KOPT-K1 (cell line): ENCODE results near the gene SORCS1.

Experiments
- H3K27ac ChIP-seq: fragments of 200-600 bp; sonication (generic); 2 replicates; pipeline ENCODE4 v1.5.1; 2016; ENCODE audit warnings: antibody characterized with exemption, mild to moderate bottlenecking, low read depth, low read length; ENCODE audit not compliant: poor library complexity, severe bottlenecking
- H3K36me3 ChIP-seq: fragments of 200-600 bp; sonication (generic); 2 replicates; pipeline ENCODE4 v1.5.1; 2017; ENCODE audit warnings: antibody characterized with exemption, mild to moderate bottlenecking, low read length, moderate library complexity; ENCODE audit not compliant: insufficient read depth
- H3K9me3 ChIP-seq: fragments of 200-600 bp; sonication (generic); 2 replicates; pipeline ENCODE4 v1.5.1; 2017; ENCODE audit warnings: antibody characterized with exemption, low read length, mild to moderate bottlenecking; ENCODE audit not compliant: insufficient read depth, poor library complexity, severe bottlenecking

The SORCS1 gene

DNA sequence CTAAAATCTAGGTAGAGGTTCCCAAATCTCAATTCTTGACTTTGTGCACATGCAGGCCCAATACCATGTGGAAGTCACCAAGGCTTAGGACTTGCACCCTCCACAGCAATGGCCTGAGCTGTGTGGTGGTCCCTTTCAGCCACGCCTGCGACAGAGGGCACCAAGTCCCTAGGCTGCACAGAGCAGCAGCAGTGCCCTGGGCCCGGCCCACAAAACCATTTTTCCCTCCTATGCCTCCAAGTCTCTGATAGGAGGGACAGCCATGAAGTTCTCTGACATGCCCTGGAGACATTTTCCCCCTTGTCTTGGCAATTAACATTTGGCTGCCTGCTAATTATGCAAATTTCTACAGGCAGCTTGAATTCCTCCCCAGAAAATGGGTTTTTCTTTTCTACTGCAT lies 375.5 kb downstream of the SORCS1 start:
- H3K36me3 ChIP-seq: no peaks in the 10 kb centered on the region
- no peaks in the 10 kb centered on the region for H3K9me3 ChIP-seq

DNA sequence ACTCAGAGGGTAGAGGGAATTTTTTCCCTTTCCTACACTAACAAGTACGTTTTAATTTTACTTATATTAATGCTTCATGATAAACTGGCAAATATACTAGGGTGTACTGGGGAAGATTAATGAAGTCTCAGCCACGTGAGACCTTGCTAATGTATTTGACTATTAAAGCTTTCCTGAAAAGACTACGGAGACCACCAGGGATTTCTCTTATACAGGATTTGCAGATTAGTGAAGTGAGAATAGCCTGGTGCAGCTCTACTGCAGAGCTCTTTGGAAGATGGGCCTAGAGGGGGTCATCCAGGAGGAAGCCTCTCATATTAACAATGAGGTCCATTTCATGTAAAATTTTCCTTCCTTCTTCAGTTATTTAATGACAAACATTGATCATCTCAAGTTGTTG lies 379.0 kb downstream of the SORCS1 start:
- no peaks in the 10 kb centered on the region for H3K9me3 ChIP-seq
- H3K27ac ChIP-seq: no peak overlapping the region
- no peaks in the 10 kb centered on the region for H3K36me3 ChIP-seq

More for the DNA sequence above, 375.5 kb downstream of the SORCS1 start:
- H3K27ac ChIP-seq: no peak overlapping the region

DNA sequence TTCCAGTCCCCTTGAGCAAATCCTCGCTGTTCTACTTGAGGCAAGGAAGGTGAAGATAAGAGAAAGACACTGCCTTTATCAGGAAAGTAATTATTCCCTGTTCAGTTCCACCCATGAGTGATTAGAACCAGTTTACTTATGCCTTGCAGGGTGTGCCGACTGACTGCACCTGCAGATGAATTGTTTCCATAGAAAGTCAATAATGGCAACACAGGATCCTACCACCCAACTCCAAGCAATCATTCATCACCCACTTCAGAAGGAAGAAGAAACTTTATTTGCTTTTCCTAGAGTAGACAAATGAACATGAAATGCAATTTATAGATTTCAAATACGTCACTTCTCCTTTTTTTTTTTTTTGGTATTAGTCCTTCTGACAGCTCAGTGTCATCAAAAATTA lies 383.9 kb downstream of the SORCS1 start:
- Histone ChIP-seq H3K27ac (no peak overlapping the region), H3K36me3 (no peaks in the 10 kb centered on the region), H3K9me3 (no peaks in the 10 kb centered on the region)

DNA sequence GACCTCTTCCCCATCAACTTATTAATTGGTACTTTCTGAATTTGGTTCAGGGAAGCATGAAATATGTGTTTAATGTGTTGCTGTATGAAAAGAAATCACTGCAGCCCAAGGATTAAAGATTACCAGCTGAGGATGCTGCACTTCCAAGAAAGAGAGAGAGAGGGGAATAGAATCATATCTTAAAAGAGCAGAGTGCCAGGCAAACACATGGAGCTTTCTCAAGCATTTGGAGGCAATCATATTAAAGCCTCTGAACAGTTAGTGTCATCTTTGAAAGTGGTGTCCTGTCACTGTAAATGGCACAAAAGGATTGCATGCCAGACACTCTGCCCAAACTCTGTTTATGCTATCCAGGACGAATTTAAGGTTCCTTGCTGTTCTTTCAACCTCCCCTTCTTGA lies 386.7 kb downstream of the SORCS1 start:
- Histone ChIP-seq H3K9me3 (no peaks in the 10 kb centered on the region), H3K36me3 (no peaks in the 10 kb centered on the region), H3K27ac (no peak overlapping the region)

DNA sequence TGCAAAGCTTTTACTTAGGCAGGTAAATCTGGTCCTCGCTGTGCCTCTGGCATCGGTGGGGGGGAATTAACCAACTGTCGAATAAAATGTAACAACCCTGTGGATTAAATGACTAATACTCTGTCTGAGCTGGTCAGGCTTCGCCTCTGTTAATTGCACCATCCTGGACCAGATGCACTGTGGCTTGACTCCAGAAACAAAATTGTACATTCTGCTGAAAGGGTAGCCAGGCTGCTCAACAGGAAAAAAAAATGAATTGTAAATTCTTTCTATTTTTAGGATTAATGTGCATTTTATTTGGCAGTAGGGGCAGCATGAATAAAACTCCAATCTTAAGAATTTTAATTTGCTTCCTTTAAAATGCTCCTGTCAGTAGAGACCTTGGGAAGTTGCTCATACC lies 389.4 kb downstream of the SORCS1 start:
- no peak overlapping the region for H3K27ac ChIP-seq
- no peaks in the 10 kb centered on the region for H3K36me3 ChIP-seq
- H3K9me3 ChIP-seq: no peaks in the 10 kb centered on the region

DNA sequence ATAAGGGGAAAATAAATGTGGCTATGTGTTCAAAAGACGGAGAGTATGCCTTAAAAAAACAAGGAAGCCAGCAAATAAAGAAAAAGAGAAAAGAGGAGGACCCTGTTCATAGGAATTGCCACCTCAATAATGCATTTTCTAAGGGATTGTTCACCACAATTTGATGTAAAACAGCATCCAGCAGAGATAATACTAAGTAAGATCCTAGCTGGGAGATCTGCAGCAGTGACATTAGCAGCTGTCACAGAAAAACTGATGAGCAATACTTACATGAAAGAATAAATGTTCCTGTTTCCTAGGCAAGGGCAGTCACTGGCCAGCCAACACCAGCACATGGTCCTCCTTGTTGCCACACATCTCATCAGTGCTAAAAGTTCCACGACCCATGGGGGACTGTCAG lies 391.5 kb downstream of the SORCS1 start:
- H3K9me3 ChIP-seq: no peaks in the 10 kb centered on the region
- no peaks in the 10 kb centered on the region for H3K36me3 ChIP-seq
- H3K27ac ChIP-seq: no peak overlapping the region

DNA sequence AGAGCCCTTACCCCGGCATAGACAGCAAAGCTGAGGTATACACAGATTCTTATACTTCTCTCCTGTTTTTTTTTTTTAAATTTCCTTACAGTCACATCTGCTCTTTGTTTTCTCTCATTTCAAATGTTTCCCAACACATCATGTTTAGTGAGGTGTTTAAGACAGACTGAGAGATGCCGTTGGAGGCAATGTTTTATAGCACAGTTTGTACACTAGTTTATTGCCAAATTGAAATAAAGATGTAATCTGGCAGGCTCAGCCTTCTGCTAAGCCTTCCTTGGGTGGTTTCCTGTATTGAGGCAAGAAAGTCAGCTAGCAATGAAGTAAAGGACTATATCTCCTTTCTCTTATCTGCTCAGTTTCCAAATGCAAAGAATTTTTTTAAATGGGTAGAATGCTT lies 393.4 kb downstream of the SORCS1 start:
- Histone ChIP-seq H3K9me3 (no peaks in the 10 kb centered on the region), H3K36me3 (no peaks in the 10 kb centered on the region), H3K27ac (no peak overlapping the region)

DNA sequence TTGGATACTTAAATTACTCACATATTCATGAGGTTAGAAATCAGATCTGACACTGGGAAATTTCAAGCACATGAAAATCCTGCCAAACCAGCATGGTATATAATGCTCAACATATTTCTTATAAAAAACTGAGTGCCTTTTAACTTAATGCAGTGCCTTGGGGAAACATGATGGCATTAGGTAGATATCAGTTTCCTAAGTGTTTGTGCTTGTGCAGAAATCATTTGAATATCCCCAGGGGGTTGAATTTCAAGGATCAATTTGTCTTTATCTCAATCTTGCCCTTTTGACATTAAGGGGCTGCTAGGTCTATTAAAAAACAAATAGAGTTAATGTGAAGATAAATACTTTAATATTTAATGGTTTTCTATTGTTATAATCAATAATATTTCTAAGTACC lies 396.3 kb downstream of the SORCS1 start:
- no peak overlapping the region for H3K27ac ChIP-seq
- no peaks in the 10 kb centered on the region for H3K9me3 ChIP-seq
- H3K36me3 ChIP-seq: no peaks in the 10 kb centered on the region

DNA sequence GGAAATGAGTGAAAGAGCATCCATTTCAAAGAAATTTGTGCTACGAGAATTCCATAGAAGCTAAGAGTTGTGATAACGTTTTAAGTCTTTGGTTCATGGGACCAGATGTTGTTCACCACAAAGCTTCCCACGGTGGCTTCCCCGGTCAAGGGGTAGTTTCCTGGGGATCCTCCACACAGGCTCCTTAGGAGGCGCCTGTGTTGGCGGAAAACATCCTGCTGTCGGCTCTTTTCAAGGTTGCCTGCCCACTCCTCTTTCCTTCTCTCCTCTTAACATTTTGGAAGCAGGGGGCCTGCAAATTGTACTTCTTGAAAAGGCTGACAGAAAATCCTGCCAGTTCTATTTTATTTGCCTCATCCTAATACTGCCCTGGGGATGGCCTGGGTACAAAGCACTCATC lies 398.6 kb downstream of the SORCS1 start:
- H3K27ac ChIP-seq: no peak overlapping the region
- no peaks in the 10 kb centered on the region for H3K9me3 ChIP-seq
- H3K36me3 ChIP-seq: no peaks in the 10 kb centered on the region

DNA sequence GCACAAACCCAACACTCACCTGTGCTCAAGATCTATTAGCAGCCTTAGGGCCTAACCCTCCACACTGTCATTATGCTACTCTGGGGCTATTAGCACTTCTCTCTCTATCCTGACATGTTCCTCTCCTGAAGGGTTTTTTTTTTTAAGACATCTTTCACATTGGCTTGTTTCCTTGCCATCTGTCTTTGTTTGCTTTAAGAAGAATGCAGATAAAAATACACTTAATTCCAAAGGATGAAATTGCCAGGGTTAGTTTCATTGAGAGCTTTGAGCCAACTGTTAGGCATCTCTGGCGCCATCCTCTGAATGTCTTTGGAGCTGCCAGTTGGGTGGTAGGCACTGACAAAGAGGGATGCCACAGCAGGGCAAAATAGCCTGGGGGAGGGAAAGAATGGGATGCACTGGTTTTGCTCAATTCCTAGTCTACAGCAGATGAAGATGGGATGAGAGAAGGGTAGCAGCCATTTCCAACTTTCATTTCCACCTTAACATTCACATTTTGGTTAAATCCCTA lies 399.2 kb downstream of the SORCS1 start:
- no peak overlapping the region for H3K27ac ChIP-seq
- no peaks in the 10 kb centered on the region for H3K36me3 ChIP-seq
- H3K9me3 ChIP-seq: no peaks in the 10 kb centered on the region

DNA sequence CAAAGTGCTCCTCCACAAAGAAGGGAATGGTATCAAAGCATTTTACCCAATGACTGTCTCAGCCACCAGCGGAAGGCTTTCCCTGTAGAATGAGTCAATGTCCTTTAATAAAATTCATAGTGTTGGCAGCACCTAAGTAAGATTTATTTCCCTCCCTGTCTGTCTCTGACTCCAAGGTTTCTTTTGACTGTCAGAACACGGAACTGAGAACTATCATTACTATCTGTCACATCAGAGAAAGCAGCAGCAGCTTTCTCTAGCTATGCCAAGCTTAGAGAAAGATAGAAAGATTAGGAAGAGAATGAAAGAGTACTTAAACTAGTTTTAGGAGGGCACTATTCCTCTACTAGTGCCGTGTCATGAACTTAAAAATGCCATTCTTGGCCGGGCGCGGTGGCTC lies 400.1 kb downstream of the SORCS1 start:
- Histone ChIP-seq H3K27ac (no peak overlapping the region), H3K36me3 (no peaks in the 10 kb centered on the region), H3K9me3 (no peaks in the 10 kb centered on the region)

DNA sequence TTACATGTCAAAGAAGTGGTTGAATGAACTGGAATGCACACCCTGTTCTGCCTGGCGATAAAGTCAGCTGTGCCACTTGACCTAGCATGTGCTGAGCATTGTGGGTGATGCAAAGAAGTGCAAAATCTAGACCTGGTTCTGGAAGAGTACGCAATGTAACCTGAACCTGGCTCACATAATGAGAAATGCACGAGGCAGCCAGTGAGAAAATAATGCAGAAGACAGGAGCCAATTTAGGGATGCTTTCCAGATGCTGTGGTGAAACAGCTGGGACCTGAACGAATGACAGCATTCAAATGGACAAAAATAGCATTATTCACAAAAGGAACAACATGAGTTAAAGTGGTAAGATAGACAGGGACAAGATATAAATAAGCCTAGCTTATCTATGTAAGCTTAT lies 402.6 kb downstream of the SORCS1 start:
- Histone ChIP-seq H3K27ac (no peak overlapping the region), H3K36me3 (no peaks in the 10 kb centered on the region), H3K9me3 (no peaks in the 10 kb centered on the region)

DNA sequence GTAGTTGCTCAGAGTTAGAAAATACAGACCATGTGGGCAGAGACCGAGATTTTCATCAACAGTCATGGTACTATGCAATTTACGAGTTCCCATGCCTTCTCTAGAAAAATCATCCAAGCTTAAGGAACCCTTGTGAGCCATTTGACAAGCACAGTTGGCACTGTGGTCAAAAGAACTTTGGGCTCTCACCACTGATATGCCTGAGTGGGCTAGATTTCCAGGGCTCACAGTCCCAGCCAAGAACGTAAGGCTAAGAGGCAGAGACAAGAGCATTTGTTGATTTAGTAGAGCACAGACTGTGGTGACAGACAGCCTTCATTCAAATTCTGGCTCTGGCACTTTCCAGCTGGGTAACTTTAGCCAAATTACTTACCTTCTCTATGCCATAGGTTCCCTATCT lies 407.0 kb downstream of the SORCS1 start:
- Histone ChIP-seq H3K27ac (no peak overlapping the region), H3K9me3 (no peaks in the 10 kb centered on the region), H3K36me3 (no peaks in the 10 kb centered on the region)

DNA sequence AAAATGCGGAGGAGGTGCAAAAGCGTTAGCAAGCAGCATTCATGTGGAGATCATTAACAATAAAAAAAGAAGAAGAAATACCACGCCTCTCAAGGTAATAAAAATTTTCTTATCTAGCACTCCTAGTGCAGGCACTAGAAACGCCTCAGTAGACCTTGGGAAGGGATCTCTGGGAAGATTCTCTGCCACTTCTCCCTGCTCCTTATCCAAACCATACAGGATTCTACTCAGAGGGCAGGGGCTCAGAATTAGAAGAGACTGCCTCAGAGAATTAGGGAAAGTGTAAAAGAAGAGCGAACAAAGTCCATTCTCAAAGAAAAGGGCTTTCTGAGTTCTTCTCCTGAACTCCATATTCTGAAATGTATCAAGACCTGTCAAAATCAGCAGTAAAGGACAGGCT lies 413.4 kb downstream of the SORCS1 start:
- Histone ChIP-seq H3K27ac (no peak overlapping the region), H3K36me3 (no peaks in the 10 kb centered on the region)

DNA sequence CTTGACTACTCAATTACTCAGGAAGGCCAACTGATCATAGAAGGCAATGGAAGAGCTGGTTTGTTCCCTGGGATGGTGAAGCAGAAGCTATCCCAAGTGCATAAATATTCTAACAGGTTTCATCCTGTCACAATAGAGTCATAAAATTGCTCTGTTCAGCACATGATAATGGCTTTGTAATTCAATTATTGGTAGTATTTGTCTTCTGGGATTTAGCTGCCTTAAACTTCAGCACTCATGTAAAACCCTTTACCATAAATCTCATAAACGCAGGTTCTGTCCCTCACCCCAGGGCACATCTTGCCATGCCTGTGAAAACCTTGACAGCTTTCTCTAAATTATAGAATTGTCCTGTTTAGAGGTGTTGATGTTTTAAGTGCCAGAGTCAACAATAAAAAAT lies 417.6 kb downstream of the SORCS1 start:
- Histone ChIP-seq H3K36me3 (no peaks in the 10 kb centered on the region), H3K27ac (no peak overlapping the region), H3K9me3 (no peaks in the 10 kb centered on the region)

More for the DNA sequence above, 413.4 kb downstream of the SORCS1 start:
- no peaks in the 10 kb centered on the region for H3K9me3 ChIP-seq

DNA sequence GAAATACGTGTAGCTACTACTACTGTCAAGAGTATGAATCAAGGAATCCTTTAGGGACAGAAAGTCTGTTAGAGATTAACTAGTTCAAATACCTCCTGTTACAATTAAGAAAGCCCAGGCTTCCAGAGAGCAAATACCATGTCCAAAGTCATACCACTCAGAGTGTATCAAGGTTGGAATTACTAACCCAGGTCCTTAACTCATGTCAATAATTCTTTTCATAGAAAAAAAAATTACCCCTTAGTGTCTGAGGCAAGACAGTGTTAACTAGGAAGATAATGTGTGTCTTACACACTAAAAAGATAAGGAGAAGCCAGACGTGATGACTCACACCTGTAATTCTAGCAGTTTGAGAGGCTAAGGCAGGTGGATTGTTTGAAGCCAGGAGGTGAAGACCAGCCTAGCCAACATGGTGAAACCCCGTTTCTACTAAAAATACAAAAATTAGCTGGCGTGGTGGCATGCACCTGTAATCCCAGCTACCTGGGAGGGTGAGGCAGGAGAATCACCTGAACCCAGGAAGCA lies 423.4 kb downstream of the SORCS1 start:
- Histone ChIP-seq H3K9me3 (no peaks in the 10 kb centered on the region), H3K36me3 (no peaks in the 10 kb centered on the region), H3K27ac (no peak overlapping the region)
